H1 (cell line): ENCODE results near the gene TSPAN32.
"Not testable (repeated sequence)": the region's sequence is repeated elsewhere in the genome, so short reads cannot be mapped to it uniquely, and the experiment has no call there.

ENCODE experiments used
- CEBPB ChIP-seq: IDR thresholded peaks from 2 replicates; pipeline ENCODE4 v1.6.1; 2012; ENCODE audit warnings: low read depth, low read length
- CHD1 ChIP-seq: IDR thresholded peaks from 2 replicates; pipeline ENCODE4 v1.6.1; 2012; ENCODE audit warnings: low read depth, low read length, improper control_type of control experiment
- EGR1 ChIP-seq: IDR thresholded peaks from 2 replicates; pipeline ENCODE4 v1.6.1; 2011; ENCODE audit warnings: low read depth, low read length, borderline replicate concordance
- EP300 ChIP-seq, 2 experiments: IDR thresholded peaks; 1 replicate in 1 of 2; 2 replicates in 1 of 2; pipeline ENCODE4 v1.6.1; 2011 to 2012; ENCODE audit warnings: low read depth in 2 of 2, low read length in 2 of 2, mild to moderate bottlenecking in 2 of 2, borderline replicate concordance in 1 of 2, inconsistent platforms in 1 of 2, moderate library complexity in 1 of 2
- EZH2 ChIP-seq: fragments of 200-600 bp; sonication (generic); IDR thresholded peaks from 2 replicates; pipeline ENCODE4 v1.7.1; 2012; ENCODE audit warnings: low read depth, mild to moderate bottlenecking, moderate library complexity, low read length, inconsistent platforms; ENCODE audit not compliant: severe bottlenecking
- MAFK ChIP-seq: IDR thresholded peaks from 2 replicates; pipeline ENCODE4 v1.6.1; 2012; ENCODE audit warnings: low read depth, mild to moderate bottlenecking, improper control_type of control experiment, low read length
- POLR2AphosphoS5 ChIP-seq: IDR thresholded peaks from 2 replicates; pipeline ENCODE4 v1.6.1; 2011; ENCODE audit warnings: low read depth, low read length
- RFX5 ChIP-seq: IDR thresholded peaks from 2 replicates; pipeline ENCODE4 v1.6.1; 2011; ENCODE audit warnings: low read depth, low read length, improper control_type of control experiment, borderline replicate concordance
- SIN3A ChIP-seq, 2 experiments: IDR thresholded peaks in 1 of 2; conservative IDR thresholded peaks in 1 of 2; 2 replicates each; pipeline ENCODE4 v1.6.1; 2011 to 2012; ENCODE audit warnings: low read length in 2 of 2, improper control_type of control experiment in 1 of 2, low read depth in 1 of 2, mild to moderate bottlenecking in 1 of 2
- SUZ12 ChIP-seq: fragments of 200-600 bp; sonication (generic); IDR thresholded peaks from 2 replicates; pipeline ENCODE4 v1.6.1; 2012; ENCODE audit warnings: mild to moderate bottlenecking, inconsistent platforms, low read length, moderate library complexity, mixed read lengths
- TAF1 ChIP-seq: IDR thresholded peaks from 2 replicates; pipeline ENCODE4 v1.6.1; 2011; ENCODE audit warnings: mild to moderate bottlenecking, low read depth, low read length
- YY1 ChIP-seq: IDR thresholded peaks from 2 replicates; pipeline ENCODE4 v1.6.1; 2011; ENCODE audit warnings: low read depth, mild to moderate bottlenecking, low read length
- ZNF274 ChIP-seq: IDR thresholded peaks from 2 replicates; pipeline ENCODE4 v1.7.0; 2012; ENCODE audit warnings: low read length, borderline replicate concordance; ENCODE audit errors: extremely low read depth
- TF ChIP-seq, protein P1 (sequence below), 3 experiments: IDR thresholded peaks; 1 replicate in 2 of 3; 2 replicates in 1 of 3; pipeline versions ENCODE4 v1.5.1 to v1.6.1; 2011; ENCODE audit warnings: low read length in 3 of 3, mild to moderate bottlenecking in 3 of 3, inconsistent platforms in 2 of 3, low read depth in 1 of 3, moderate library complexity in 1 of 3; ENCODE audit not compliant: insufficient read depth in 1 of 3; ENCODE audit errors: control extremely low read depth in 1 of 3

DNA sequence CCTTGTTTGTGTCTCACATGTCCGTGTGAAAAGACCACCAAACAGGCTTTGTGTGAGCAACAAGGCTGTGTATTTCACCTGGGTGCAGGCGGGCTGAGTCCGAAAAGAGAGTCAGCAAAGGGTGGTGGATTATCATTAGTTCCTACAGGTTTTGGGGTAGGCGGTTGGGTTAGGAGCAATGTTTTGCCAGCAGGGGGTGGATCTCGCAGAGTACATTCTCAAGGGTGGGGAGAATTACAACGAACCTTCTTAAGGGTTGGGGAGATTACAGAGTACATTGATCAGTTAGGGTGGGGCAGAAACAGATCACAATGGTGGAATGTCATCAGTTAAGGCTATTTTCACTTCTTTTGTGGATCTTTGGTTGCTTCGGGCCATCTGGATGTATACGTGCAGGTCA lies 36.9 kb downstream of the TSPAN32 start:
- TF ChIP-seq, protein P1, sequence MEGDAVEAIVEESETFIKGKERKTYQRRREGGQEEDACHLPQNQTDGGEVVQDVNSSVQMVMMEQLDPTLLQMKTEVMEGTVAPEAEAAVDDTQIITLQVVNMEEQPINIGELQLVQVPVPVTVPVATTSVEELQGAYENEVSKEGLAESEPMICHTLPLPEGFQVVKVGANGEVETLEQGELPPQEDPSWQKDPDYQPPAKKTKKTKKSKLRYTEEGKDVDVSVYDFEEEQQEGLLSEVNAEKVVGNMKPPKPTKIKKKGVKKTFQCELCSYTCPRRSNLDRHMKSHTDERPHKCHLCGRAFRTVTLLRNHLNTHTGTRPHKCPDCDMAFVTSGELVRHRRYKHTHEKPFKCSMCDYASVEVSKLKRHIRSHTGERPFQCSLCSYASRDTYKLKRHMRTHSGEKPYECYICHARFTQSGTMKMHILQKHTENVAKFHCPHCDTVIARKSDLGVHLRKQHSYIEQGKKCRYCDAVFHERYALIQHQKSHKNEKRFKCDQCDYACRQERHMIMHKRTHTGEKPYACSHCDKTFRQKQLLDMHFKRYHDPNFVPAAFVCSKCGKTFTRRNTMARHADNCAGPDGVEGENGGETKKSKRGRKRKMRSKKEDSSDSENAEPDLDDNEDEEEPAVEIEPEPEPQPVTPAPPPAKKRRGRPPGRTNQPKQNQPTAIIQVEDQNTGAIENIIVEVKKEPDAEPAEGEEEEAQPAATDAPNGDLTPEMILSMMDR (IDR thresholded peaks at IDR 0.05; ENCODE audit: control extremely low read depth in 1 of 3, insufficient read depth in 1 of 3, low read depth in 1 of 3, low read length in 3 of 3): not testable (repeated sequence)
- TF ChIP-seq POLR2AphosphoS5; CEBPB; ZNF274; SUZ12; EGR1; SIN3A (conservative IDR thresholded peaks at IDR 0.05 in 1 of 2, IDR thresholded peaks at IDR 0.05 in 1 of 2; ENCODE audit: low read depth in 1 of 2, low read length in 2 of 2); CHD1; RFX5; EP300 (IDR thresholded peaks at IDR 0.05; ENCODE audit: borderline replicate concordance in 1 of 2, low read depth in 2 of 2, low read length in 2 of 2); EZH2; MAFK; YY1; TAF1: not testable (repeated sequence)
